ENCODE data around the gene LSM8. TPM values are rescaled to one million over a fixed set of nuclear protein-coding genes. Genes with fewer than 3 reads are reported as not detected.

LSM8 gene
- total and polyA plus RNA-seq, 2 of the 8 experiments (the other 6 are each of a cell fraction or from before 2014, with no cell fraction given) = 36.9 to 51.0 TPM

DNA sequence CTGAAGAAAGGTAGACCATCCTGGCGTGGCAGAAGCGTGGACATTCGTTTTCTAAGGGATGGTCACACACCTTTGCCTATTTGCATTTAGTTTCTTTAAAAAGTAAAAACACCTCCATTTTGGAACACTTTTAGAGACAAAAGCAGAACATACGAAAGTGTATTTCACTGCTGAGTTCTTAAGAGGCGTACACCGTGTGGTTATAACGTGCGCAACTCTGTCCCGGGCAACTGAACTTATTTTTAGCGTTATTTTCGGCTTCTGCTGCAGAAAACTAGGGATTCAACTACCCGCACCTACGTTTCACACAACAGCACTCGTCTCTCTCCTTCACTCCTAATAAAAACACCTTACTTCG, 557 bp upstream of the LSM8 start (continued):
- TF ChIP-seq ATF2 (IDR thresholded peaks at IDR 0.05; ENCODE audit: low read length) = no peak
- no peak for TF ChIP-seq EZH2 (IDR thresholded peaks at IDR 0.05; ENCODE audit: low read depth, low read length, severe bottlenecking)
- no peak for TF ChIP-seq CTBP2 (IDR thresholded peaks at IDR 0.05; ENCODE audit: borderline replicate concordance, insufficient read depth, insufficient read length, low read length)
- TF ChIP-seq FOSL1 (IDR thresholded peaks at IDR 0.05; ENCODE audit: insufficient read depth, low read depth, low read length) = no peak

Data from H1 (cell line).